PFSK-1 (cell line): ENCODE data around the gene OLIG2.

Source experiments
- POLR2AphosphoS5 ChIP-seq: IDR thresholded peaks from 2 replicates; pipeline ENCODE4 v1.6.1; 2012; ENCODE audit warnings: low read depth, mild to moderate bottlenecking, control low read depth, low read length, moderate library complexity
- REST ChIP-seq, 2 experiments: IDR thresholded peaks; 2 replicates each; pipeline versions ENCODE4 v1.6.1 to v1.8.0; 2011 to 2012; ENCODE audit warnings: low read depth in 2 of 2, low read length in 2 of 2, control low read depth in 1 of 2, inconsistent platforms in 1 of 2, mild to moderate bottlenecking in 1 of 2, moderate library complexity in 1 of 2; ENCODE audit not compliant: insufficient read depth in 1 of 2
- SIN3A ChIP-seq: IDR thresholded peaks from 2 replicates; pipeline ENCODE4 v1.6.1; 2012; ENCODE audit warnings: mild to moderate bottlenecking, low read length, moderate library complexity, borderline replicate concordance; ENCODE audit not compliant: insufficient read depth

- TF ChIP-seq POLR2AphosphoS5: no peak
- TF ChIP-seq SIN3A: no peak
- no peak for TF ChIP-seq REST (IDR thresholded peaks at IDR 0.05; ENCODE audit: insufficient read depth in 1 of 2, low read depth in 2 of 2, low read length in 2 of 2)
Measured at GRCh38 chr21:33033961-33034413, 8.3 kb downstream of the OLIG2 start.
